Measurements from ENCODE around the gene NUDT5.
"Not testable (repeated sequence)": the region's sequence is repeated elsewhere in the genome, so short reads cannot be mapped to it uniquely, and the experiment has no call there.

The NUDT5 gene

DNA sequence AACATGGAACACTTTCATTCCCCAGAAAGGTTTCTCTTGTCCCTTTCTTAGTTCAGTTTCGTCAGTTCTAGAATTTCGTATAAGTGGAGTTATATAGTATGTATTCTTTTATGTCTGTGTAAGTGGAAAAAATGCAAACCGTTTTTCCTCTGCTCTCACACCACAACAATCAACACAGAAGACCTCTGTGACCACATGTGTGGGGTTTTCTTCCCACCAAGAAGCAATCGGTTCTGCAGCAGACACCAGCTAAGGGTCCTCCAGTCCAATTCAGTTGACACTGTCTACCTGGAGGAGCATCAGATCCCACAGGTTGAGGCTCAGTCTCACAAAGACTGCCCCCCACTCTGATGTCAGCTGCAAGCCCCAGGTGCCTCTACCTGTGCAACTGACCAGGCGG lies 6.5 kb upstream of the NUDT5 start:
- DNase-seq (ENCODE audit: low spot score), result no peak

DNA sequence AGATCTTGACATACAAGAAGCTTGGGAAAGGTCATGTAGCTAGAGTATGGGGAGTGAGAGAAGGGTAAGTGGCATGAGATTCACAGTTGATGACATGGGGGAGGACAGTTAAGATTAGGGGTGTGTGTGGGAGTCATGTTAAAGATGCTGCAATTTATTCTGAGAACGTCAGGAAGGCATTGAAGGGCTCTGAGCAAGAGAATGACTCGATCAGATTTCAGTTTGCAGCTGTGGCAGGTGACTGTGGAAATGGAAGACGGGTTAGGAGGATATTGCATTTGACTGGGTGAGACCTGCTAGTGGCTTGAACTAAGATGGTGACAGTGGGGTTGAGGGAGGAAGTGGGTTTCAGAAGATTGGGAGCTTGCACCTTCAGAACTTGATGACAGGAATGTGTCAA lies 5.9 kb upstream of the NUDT5 start:
- no peak for DNase-seq (ENCODE audit: low spot score)

DNA sequence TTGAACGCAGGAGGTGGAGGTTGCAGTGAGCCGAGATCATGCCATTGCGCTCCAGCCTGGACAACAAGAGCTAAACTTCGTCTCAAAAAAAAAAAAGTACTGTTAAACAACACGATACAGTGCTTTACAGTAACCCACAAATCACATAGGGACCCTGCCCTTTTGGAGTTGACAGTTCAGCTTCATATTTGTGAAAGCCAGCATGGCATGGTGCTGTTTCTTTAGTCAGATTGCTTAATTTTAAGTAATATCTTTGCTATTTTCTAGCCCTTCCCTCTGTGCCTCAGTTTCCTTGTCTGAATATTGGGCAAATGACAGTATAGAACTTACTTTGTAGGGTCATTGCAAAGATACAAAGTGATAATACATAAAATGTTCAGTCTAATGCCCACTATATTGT lies 5.2 kb upstream of the NUDT5 start:
- no peak for DNase-seq (ENCODE audit: low spot score)

DNA sequence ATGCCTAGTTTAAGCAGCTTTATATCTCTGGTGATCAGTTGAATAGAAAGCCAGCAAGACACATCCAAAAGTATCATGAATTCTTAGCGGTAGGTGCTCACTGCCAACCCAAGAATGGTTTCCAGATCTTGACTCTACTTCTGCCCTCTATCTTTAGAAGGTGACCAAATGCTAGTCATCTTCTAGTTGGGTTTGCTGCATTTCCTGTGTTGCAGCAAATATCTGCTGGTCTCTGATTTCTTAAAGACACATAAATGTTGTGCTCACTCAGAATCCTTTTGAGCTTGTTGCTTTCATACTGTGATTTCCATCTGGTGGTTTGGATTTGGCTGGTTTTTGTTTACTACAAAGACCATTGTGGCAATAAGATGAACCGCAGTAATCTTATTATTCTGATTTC lies 2.5 kb upstream of the NUDT5 start:
- DNase-seq (ENCODE audit: low spot score), result no peak

DNA sequence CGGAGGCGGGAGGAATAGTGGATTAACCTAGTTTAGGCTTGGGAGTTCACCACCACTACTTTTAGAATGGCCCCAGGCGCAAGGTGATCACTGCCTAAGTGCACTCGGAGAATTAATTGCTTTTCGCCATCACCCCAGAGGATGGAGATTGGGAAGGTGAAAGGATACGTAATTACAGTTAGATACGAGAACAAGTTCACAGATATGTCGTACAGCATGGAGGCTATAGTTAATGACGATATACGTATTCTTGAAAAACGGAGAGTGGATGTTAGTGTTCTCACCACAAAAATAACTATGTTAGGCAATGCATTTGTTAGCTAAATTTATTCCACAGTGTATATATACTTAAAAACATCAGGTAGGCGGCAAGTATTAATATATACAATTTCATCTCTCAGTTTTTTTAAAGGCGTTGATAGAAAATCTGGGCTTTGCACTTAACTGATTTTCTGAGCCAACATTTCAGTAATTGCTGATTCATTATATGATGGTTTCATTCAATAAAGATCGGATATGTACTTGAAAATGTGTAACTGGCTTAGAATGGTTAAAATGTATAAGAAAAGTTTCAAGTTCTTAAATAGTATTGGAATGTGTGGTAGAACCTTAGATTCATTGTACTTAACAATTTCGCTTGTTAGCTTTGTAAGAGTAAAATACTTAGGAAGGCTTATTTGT lies 980 bp upstream of the NUDT5 start:
- DNase-seq (ENCODE audit: low spot score), result no peak

DNA sequence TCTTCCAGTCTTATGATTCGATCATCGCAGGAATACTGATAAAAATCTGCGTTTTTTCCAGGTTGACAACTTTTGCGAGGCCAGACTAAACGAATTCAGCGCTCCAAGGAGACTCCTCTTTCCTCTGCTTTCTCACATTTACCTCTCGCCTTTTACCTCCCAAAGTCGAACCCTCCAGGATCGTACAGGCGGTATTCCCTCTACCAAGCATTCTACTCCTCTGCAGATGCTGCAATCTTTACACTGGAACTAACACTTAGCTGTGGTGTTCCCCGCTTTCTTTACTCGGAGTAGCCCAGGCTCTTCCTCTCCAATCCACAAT lies 449 bp downstream of the NUDT5 start:
- DNase-seq (ENCODE audit: low spot score), result no peak

DNA sequence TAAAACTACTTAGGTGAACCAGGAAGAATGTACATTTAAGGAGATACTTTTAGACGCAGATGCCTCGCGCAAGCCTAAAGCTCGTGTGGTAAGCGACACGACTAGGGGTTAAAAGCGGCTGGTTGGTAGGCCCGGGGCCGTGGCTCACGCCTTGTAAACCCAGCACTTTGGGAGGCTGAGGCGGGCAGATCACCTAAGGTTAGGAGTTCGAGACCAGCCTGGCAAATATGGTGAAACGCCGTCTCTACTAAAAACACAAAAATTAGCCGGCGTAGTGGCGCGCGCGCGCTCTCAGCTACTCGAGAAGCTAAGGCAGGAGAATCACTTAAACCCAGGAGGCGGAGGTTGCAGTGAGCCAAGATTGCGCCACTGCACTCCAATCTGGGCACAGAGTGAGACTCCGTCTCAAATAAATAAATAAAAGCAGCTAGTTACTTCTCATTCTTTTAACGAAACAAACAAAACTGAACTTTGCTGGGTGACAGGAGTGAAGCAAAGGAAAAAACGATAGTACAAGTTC lies 879 bp downstream of the NUDT5 start:
- DNase-seq (ENCODE audit: low spot score), result no peak

DNA sequence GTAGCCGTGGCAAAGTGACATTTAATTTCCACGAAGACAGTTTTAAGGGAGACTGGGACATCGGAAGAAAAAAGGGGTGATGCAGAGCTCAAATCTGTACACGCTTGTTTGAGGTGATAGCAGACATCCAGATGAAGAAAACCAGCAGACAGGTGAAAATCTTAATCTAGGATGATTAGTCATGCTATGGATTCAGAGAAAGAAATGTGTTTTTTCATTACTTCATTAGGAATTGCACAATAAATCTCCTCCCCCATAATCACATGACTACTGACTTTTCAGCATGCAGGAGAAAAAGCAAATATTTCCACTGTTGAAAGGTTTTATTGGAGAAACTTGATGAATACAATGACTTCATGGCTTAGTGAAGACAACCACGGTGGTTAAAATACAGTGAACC lies 2.5 kb downstream of the NUDT5 start:
- DNase-seq (ENCODE audit: low spot score), result no peak

DNA sequence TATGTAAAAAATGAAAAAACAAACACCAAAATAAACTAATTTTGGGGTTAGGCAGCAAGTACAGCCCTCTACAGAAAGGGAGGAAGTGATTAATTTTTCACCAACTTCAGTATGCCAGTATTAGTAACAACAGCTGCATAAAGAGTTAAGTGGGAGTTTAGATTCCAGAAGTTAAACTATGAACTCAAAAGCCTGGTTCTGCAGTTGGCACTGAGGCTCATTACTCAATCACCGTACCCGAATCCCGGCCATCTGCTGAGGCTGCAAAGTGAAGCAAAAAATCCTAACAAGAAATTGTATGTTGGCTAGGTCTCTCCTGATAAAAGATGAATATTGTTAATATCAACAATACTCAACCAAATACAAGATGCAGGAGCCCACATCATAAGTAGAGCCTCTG lies 4.0 kb downstream of the NUDT5 start:
- DNase-seq (ENCODE audit: low spot score), result no peak

DNA sequence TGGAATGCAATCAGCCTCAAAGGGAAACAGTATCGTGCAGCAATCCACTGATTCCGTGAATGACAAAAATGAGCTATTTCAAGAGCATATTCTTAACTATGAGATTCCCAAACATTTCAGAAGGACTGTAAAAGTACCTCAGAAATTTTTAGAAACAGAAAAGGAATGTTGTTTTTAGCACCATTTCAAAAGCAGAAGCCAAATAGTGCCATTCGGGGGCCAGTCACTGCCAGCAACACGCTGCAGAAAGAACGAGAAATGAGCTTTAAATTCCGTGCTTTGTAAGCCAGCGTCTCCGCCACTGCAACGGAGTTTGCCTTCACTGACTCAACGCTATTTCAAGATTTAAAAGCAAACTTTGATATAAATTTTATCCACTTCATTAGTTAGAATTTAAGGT lies 6.3 kb downstream of the NUDT5 start:
- DNase-seq (ENCODE audit: low spot score), result no peak

DNA sequence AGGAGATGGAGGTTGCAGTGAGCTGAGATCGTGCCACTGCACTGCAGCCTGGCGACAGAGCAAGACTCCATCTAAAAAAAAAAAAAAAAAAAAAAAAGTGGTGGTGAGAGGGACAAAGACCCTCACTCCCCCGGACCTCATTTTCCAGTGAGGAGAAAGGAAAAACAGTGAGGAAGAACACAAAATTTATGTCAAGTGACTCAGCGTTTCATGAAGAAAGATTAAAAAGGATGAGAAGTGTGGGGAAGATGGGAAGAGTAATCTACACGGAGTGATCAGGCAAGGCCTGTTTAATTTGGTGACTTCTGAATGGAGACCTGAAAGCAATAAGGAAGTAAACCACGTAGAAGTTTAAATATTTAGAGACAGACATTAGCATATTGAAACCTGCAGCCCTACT lies 7.0 kb downstream of the NUDT5 start:
- DNase-seq (ENCODE audit: low spot score), result no peak

DNA sequence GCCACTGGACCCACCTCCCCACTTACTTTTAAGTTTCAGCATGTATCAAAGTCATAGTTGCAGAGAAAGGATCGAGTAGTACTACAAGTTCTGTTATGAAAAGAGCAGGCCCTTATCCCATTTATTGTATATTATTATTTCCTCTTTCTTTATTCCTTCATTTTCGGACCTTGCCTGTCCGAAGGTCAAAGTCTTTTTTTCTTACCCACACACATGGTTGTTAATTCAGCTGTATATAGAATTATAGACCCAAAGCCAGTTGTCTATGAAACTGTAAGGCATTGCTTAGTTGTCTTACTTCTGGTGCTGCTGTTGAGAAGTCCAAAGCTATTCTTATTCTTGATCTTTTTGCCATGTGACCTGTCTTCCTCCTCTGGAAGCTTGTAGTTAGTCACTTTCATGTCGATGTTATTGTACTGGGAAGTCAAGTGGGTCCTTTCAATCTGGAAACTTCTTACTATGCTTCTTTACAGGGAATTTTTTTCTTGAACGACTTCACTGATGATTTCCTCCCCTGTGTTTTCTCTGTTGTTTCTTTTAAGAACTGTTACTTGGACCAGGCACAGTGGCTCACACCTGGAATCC lies 8.3 kb downstream of the NUDT5 start:
- DNase-seq (ENCODE audit: low spot score), result no peak

DNA sequence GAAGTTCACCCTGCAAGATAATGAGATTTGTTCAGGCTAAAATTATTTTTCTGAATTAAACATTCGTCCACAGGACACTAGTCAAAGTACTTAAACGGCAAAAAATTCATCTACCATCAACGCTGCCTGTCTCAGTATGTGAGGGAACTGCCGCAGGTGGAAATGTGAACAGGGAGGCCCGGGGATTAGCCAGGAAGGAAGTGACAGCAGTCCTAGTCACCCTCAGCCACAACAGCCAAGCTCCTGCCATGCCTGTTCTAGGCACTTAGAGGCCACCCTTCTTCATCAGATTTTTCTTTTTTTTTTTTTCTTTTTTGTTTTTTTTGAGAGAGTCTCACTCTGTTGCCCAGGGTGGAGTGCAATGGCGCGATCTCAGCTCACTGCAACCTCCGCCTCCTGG lies 9.4 kb downstream of the NUDT5 start:
- DNase-seq (ENCODE audit: low spot score), result no peak

DNA sequence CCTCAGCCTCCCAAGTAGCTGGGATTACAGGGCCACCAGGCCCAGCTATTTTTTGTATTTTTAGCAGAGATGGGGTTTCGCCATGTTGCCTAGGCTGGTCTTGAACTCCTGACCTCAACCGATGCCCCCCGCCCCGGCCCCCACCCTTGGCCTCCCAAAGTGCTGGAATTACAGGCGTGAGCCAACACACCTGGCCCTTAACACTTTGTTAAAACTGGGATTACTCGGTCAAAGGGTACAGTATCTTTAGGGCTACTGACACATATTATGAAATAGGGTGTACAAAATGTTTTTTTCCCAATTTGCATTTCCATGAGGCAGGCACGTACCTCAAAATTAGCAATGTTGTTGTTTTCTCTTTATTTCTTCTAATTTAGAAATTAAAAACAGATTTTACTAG lies 11.5 kb downstream of the NUDT5 start:
- DNase-seq (ENCODE audit: low spot score), result no peak

DNA sequence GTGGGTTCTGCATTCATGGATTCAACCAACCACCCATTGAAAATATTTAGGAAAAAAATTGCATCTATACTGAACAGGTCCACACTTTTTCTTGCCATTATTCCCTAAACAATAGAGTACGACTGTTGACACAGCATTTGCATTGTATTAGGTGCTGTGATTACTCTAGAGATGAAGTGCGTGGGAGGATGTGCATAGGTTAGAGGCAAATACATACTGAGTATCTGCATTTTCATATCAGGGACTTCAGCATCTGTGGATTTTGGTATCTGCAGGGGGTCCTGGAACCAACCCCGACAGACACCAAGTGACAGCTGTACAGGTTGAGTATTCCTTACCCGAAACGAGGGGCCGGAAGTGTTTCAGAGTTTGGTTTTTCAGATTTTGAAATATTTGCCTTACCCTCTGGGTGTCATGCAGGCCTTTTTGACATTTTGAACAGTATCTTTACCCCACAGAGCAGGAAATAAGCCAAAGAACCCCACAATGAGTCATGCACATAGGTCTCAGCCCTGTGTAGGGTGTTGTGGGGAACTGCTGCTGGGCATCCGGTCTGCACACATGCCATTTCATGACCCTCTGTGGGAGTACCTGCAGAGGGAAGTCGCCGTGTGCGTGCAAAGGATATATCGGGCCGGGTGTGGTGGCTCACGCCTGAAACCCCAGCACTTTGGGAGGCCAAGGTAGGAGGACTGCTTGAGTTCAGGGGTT lies 14.5 kb downstream of the NUDT5 start:
- DNase-seq (ENCODE audit: low spot score), result no peak

DNA sequence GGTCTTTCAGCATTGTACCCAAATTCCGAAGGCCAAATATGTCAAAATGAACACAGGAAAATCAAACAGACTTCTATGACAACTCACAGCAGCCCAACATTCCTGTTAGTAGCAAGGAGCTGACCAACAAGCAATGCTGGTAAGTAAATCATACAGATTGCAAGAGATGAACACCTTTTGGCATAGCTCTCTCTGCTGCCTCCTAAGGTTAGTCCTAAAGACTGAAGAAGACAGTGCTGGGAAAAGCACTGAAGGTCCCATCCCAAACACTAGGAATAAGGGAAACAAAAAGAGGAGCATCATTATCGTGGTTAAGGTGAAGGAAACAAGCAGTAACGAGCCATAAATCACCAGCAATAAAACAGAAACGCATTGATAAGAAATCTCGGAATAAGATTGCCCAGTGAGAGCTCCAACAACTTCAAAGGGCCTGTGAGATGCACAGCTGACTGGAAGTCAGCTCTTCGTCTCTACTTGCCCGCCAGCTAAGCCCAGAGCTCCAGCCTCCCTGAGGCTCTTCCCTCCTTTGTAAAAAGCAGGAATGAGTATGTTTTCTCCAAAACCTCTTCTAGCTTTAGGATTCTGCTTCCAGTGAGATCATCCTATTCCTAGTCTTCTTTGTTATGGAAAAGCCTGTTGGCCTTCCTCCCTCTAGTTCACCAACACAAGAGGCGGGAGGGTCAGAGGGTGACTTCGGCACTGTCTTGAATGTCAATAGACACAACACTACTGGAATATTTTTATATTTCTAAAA lies 15.3 kb downstream of the NUDT5 start:
- DNase-seq (ENCODE audit: low spot score), result no peak

DNA sequence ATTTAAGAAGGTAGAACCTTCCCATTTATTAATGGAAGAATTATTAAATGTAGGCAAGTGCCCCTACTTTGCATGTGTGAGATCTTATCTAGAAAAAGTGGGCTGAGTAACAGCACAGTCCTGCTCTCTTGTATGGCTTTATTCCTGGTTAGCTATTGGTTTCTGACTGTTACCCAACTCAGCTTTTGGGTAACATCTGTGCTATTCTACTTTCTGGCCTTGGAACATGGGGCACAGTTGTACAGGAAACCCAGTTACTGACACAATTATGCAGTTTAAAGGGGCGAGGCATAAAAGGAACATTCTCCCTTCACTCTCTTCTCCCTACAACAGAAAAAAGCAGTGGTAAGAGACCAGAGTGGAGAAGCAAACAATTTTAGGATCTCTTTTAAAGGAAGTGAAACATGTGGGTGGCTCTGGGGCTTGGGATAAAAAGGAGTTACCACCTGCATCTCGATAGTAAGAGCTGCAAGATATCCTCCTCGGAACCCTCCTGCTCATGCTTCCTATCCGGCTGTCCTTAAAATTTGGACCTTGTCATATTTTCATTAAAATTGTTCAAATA lies 16.0 kb downstream of the NUDT5 start:
- DNase-seq (ENCODE audit: low spot score), result no peak

DNA sequence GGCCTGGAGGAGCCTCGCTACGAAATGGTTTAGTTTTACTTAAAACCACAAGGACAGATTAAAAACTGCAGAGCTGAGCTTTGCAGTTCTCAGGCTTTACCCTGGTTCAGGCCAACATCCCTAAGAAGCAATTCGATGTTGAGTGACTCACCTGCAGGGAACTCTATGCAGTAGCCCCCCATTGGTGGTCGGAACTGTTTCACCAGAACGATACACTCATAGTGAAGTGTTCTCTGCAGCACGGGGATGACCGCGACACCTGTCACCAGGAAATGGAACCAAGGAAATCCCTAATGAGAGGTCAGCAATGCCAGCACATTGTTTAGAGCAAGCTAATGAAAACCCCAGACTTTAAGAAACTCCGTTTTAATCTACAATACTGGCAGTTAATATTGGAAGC lies 18.0 kb downstream of the NUDT5 start:
- DNase-seq (ENCODE audit: low spot score), result no peak

DNA sequence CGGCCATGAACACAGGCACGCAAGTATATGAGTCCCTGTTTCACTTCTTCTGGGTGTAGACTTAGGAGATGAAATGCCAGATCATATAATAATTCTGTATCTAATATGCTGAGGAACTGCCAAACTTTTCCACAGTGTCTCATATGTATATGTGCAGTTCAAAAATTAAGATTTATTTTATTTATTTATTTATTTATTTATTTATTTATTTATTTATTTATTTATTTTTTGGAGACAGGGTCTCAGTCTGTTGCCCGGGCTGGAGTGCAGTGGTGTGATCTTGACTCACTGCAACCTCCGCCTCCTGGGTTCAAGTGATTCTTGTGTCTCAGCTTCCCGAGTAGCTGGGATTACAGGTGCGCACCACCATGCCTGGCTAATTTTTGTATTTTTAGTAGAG lies 24.2 kb downstream of the NUDT5 start:
- DNase-seq (ENCODE audit: low spot score), result not testable (repeated sequence)

DNA sequence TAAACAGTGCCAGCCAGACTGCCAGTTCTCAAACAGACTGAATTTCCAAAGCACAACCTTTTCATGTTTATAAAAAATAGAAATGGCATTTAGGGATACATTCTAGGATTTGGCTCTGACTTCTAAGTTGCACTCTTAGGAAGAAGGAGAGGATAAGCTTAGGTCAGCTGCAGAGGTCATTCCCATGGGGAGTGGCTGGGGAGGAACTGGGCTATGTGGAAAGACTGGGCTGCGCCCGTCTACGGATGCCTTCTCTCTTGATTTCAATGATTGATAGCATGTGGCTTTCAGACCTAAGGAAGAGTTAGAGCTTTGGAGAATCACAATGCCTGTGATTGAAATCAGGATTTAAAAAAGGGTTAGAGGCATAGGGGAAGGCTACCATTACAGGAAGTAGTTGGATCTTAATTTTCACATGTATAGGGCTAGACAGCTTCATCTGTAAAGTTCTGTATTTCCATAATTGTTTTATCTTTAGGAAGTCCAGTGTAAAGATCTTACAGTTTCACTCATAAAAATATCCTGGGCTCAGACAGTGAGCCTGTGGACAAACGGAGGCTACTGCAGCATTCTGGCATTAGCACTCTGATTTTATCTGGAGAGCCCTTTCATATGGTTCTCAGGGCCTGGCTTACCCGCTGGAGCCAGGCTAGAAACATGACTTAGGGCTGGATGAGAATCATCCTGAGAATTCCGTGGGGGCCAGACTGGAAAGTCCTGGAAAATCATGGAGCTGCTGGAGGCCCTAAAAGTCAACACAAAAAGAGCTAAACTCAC lies 29.5 kb downstream of the NUDT5 start:
- no peak for DNase-seq (ENCODE audit: low spot score)

DNA sequence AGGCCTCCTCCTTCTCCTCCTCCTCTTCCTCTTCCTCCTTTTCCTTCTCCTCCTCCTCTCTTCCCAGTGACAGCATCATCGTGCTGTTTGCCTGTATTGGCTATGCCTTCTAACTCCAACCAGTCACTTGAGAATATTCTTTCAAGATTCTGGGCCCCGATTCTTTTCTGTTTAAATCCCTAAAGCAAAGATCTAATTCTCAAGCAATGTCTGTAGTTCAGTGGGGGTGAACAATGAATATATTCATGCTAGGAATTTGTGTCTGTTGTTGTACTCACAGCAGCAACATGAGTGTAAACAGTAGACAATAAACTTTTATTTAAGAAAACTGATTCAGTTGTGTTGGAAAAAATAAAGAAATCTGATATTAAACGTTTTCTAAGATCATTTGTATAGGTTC lies 30.7 kb downstream of the NUDT5 start:
- no peak for DNase-seq (ENCODE audit: low spot score)

DNA sequence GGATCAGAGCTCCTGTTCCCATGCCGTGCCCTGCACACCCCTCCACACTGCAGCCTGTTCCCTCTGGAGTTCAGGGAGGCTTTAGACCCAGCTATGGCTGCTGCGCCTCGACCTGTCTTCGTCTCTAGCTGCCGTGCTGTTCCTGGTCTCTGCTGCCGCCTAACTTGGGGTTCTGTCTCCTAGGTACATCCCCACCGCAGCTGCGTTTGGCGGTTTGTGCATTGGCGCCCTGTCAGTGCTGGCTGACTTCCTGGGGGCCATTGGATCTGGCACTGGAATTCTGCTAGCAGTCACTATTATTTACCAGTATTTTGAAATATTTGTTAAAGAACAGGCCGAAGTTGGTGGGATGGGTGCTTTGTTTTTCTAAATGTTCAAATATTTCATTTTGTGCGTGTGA lies 31.6 kb downstream of the NUDT5 start:
- DNase-seq (ENCODE audit: low spot score), result no peak

All from LoVo (cell line).